A549 treated with AZD2906 at 1 μM for 4 hours (cell line): Measurements from ENCODE around the gene PTGR2. TPM values are rescaled to one million over a fixed set of nuclear protein-coding genes. Genes with fewer than 3 reads are reported as not detected.

Source experiments
- total RNA-seq: library from RNA; stranded (reverse); fragments of 200-300 nt; extraction: Qiagen RNA extraction; gene quantifications from 5 replicates; pipeline ENCODE4 v1.2.3, GENCODE V29; 2022

Gene PTGR2
- 7.5 to 8.8 TPM (median 8.2 TPM) in 5 replicates for total RNA-seq

DNA sequence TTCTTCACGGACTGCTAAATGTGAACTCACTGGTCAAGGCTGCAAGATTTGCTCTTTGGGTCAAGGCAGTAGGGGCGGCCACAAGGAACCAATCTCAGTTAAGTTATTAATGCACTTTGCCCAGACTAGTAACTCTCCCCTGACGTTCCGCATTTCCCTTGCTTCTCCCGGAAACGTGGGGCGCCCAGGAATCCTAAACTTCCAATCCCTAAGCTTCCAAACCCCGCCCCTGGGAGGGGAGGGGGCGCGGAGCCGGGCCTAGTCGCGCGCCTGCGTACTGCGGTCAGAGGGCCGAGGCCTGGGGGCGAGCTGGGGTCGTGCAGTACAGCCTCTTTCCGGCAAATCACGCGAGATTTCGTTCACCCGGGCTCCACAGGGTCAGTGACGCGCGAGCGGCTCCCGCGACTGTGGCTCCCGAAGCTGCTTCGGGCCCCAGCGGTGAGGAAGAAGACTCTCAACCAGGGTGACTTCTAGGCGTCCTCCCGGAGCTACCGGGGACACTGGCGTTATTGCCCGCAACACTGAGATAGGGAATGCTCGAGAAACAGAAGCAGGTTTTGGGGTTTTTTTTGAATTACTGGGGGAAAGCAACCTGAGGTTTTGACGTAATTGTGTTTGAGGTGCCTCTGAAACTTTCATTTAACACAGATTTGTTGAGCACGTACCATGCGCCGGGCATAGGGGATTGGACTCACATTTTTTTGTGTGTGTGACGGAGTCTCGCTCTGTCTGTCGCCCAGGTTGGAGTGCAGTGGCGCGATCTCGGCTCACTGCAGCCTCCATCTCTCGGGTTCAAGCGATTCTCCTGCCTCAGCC lies at the start of gene PTGR2:
Gene PTGR2 (plus strand): TSS at position 265 of the 816 bp plus-strand sequence. CDS start 7,032 bp downstream, outside the sequence.

DNA sequence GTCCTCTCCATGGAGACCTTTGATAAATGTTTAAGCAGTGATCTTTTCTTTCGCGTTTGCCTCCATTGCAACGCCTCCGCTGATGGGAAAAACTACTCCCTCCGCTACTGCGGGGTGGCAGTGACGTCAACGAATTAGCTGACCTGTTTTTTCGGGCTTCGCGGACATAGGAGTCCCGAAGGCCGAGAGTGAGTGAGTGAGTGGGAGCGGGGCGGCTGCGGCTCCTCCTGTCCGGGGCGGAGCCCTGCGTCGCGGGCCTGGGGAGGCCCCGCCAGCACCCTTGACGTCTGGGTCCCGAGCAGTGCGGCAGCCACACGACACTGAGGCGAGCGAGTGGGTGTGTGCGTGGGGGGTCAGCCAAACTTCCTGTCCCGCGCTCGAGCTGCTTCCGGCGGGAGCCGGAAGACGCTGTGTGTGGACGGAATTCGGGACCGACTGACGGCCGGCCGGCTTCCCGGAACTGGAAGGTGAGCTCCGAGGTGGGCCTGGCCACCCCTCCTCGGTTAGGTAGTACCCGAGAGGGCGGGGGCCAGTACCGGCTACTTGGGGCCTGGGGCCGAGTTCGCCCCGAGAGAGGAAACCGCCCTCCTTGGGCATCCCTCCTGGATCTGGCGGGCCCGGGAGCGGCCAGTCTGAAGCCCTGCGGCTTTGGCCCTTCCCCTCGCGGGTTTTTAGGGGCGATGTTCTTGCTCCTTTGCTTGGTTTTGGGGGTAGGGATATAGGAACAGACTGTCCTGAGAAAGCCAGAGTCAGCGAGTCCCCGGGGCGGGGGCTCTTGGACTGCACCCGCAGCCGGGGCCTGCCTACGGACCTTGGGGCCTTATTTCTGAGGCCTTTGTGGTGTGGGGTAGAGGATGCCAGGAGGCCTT lies 35.1 kb downstream of the PTGR2 start, which contains the start of gene ZNF410:
Gene ZNF410 (plus strand): TSS at position 411 of the 869 bp plus-strand sequence. CDS start 5,317 bp downstream, outside the sequence.

Other genes with a start within 250 kb of the PTGR2 start
- not detected in 5 replicates for gene ACOT6, start 239.3 kb upstream of the PTGR2 start, total RNA-seq
- gene DNAL1, start 206.8 kb upstream of the PTGR2 start, total RNA-seq, result 7.7 to 10.5 TPM (median 8.6 TPM) in 5 replicates
- 57.4 to 63.7 TPM (median 59.9 TPM) in 5 replicates for gene PNMA1, start 137.4 kb upstream of the PTGR2 start, total RNA-seq
- 43.9 to 56.6 TPM (median 44.3 TPM) in 5 replicates for gene ZNF410, start 35.0 kb downstream of the PTGR2 start, total RNA-seq
- 1.4 to 1.9 TPM (median 1.7 TPM) in 5 replicates for gene FAM161B, start 98.3 kb downstream of the PTGR2 start, total RNA-seq
- gene COQ6, start 98.5 kb downstream of the PTGR2 start, total RNA-seq, result 22.1 to 26.9 TPM (median 25.9 TPM) in 5 replicates
- gene ENTPD5, start 167.5 kb downstream of the PTGR2 start, total RNA-seq, result 5.1 to 6.5 TPM (median 5.9 TPM) in 5 replicates
- 2.8 to 4.2 TPM (median 3.2 TPM) in 5 replicates for gene BBOF1, start 167.5 kb downstream of the PTGR2 start, total RNA-seq
- 2.0 to 3.1 TPM (median 2.6 TPM) in 5 replicates for gene ALDH6A1, start 232.6 kb downstream of the PTGR2 start, total RNA-seq
- 3.7 to 6.9 TPM (median 4.2 TPM) in 5 replicates for gene LIN52, start 233.1 kb downstream of the PTGR2 start, total RNA-seq